OCI-LY1 (cell line): ENCODE measurements around the gene SALL4.

ENCODE experiments used
- CTCF ChIP-seq: fragments of 200-600 bp; sonication (generic), shearing (Covaris generic); IDR thresholded peaks from 2 replicates; pipeline ENCODE4 v1.5.1; 2017; ENCODE audit warnings: mild to moderate bottlenecking, antibody characterized with exemption, low read length, moderate library complexity, mixed read lengths
- EZH2 ChIP-seq: fragments of 200-600 bp; sonication (generic), shearing (Covaris generic); IDR thresholded peaks from 2 replicates; pipeline ENCODE4 v1.8.0; 2017; ENCODE audit warnings: borderline replicate concordance, mixed run types, mild to moderate bottlenecking, antibody characterized with exemption, low read length, moderate library complexity, mixed read lengths

GRCh38 chr20:51848346-51848745 is 46.0 kb upstream of the SALL4 start:
- TF ChIP-seq CTCF (no peak), EZH2 (no peak)
